HG02759 (cell line): ENCODE measurements around the gene ZFHX3.
A peak's percentile ranks its signal among the peaks of the same experiment; 100 is the strongest.

Source experiments
- ATAC-seq: cut with Tn5 transposase; IDR thresholded peaks from one replicate; pipeline ENCODE4 v1.9.1; 2021; ENCODE audit warnings: mild to moderate bottlenecking, moderate library complexity; ENCODE audit not compliant: unreplicated experiment

Gene ZFHX3

DNA sequence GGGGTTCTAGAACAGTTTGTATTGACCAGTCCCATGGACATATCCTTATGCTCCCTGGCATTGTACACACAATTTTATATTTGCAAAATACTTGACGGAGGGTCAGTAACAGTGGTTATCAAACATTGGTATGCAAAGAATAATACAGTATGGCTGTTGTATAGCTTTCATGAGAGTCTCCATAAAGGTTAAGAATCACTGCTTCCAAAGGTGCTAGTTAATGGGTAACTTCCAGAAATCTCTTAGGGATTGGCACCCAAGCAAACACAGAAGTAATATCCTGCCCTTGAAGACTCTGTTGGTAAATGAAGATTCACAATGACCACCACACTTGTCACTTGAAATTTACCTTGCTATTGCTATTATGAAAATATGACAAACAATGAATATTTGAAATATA lies 239.2 kb downstream of the ZFHX3 start:
- no peak for ATAC-seq

DNA sequence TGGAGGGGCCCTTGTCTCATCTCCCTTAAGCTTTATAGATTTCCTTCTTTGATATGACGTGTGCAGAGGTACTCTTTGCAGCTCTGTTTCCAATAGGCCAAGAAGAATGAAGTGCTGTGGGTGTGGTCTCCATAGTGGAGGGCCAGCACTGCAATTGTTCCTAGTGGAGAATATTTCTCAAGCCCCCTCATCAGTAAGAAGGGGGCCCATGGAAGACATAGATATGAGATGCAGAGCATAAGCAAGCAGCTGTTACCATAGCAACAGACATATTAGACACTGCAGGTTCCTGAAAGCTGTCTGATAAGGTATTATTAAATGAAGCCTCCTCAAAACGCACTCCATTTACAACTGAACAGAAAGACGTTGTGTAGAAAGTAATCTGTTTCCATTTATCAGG lies 240.7 kb downstream of the ZFHX3 start:
- no peak for ATAC-seq

DNA sequence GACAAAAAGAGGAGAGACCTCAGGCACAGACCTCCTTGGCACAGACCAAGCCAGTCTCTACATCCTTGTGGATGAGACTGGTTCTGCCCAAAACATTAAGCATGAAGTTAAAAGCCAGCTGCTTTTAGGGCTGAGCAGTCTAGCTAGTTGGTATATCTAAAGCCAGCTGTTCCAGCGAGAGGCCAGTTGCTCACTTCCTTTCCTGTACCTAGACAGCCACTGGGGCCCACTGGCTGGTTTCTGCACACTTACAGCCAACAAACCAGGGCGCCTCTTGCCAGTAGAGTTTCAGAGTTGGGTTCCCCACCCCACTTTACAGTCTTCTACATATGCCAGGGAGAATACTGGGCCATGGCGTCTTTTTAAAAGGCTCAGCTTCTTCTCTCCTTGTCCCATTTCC lies 242.4 kb downstream of the ZFHX3 start:
- ATAC-seq, result no peak

DNA sequence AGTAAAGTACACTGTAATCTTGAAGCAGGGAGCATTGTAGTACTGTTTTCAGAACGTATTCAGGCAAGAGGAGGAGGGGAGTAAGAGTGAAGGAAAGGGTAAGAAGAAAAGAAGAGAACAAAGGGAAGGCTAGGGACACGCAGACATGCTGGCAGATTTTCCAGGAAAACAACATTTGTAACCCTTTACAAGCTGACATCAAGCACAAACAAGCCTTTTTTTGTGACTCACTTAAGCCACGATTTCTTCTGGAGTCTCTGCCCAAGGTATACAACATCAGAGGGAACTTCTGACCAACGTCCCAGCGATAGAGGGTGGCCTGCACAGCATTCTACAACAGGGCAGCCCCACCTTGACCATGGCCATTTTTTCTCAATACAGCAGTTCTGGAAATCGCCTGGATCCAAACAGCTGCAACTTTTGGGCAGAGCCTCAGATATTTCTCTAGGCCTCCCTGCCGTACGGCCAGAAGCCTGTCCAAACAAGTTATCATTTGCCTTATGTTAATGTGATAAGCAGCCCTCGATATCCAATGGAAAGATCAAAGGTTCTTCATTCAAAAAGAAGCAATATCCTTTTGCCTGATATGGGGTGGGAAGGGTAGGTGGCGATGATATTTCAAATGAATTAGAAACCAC lies 247.3 kb downstream of the ZFHX3 start:
- no peak for ATAC-seq

- ATAC-seq, result no peak
Measured at GRCh38 chr16:72798264-72798663, 249.7 kb downstream of the ZFHX3 start.

- ATAC-seq, result no peak
Measured at GRCh38 chr16:72797621-72798020, 250.3 kb downstream of the ZFHX3 start.

- no peak for ATAC-seq
Measured at GRCh38 chr16:72796222-72796621, 251.7 kb downstream of the ZFHX3 start.

- no peak for ATAC-seq
Measured at GRCh38 chr16:72794986-72795385, 252.9 kb downstream of the ZFHX3 start.

GRCh38 chr16:72794319-72794718 lies 253.6 kb downstream of the ZFHX3 start:
- no peak for ATAC-seq

GRCh38 chr16:72793716-72794115 lies 254.2 kb downstream of the ZFHX3 start:
- ATAC-seq, result no peak

DNA sequence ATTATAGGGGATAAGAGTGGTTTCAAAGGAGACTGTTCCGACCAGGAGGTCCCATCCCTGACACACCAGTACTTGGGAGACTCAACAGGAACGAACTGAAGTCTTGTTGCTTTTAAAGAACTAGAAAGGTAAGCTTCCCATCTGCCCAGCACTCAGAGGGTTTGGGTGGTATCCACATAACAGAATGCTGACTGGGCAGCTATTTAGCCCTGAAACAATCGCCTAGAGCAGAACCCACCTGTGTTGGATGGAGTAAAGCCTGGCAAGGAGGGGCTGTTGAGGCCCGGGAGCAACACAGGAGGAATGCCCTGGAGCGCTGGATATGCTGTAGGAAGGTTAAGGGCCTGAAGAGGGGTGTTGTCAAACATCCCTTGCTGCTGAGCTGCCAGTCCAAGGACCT lies 254.9 kb downstream of the ZFHX3 start:
- no peak for ATAC-seq

DNA sequence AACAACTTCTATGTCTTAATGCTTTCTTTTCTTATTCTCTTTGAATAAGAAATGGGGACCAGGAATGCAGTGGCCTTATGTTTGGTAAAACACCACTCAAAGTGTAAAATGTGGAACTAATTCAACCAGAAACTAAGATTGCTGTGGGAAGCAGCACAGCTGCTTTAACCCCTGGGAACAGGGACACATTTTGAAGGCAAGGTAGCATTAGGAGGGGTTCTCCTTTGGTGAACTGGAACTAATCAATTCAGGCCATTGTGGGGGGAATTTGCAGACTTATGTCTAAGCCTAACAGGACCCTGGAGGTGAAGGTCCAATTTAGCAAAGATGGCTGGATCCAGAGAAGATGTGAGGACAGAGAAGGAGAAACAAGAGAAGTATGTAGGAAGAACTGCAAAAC lies 256.1 kb downstream of the ZFHX3 start:
- ATAC-seq, result no peak

DNA sequence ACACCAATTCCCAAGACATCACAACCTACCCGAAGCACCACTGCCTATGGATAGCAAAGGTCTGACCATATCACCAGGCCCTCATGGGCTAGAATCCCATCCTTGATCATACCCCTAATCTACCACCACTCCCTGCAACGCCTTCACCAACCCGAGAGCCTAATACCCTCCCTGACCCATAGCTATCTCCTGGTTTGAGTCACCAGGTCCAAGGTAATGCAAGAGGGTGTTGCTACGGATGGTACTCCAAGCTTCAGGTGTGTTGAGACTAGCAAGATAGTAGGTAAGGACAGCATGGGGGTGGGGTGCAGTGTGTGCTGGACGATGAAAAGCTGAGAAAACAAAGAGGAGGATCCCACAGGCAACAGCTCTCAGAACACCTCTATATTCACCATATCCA lies 258.0 kb downstream of the ZFHX3 start:
- no peak for ATAC-seq

DNA sequence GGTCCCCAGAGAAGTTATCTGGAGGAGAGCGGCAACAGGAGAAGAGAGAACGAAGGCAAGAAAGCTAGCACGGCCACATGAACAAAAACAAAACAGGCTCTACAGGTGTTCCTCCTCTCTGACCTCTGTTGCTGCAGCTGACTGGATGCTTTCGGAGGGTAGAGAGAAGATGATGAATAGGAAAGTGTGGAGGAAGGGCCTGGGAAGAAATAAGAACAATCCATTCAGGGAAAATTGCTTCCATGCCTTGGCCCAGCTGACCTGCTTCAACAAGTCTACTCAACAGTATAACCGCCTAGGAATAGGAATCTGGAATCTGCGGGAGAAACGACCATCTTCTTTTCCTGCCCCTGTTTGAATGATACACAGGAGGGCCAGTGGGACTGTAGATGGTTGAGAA lies 258.5 kb downstream of the ZFHX3 start:
- ATAC-seq, result no peak

DNA sequence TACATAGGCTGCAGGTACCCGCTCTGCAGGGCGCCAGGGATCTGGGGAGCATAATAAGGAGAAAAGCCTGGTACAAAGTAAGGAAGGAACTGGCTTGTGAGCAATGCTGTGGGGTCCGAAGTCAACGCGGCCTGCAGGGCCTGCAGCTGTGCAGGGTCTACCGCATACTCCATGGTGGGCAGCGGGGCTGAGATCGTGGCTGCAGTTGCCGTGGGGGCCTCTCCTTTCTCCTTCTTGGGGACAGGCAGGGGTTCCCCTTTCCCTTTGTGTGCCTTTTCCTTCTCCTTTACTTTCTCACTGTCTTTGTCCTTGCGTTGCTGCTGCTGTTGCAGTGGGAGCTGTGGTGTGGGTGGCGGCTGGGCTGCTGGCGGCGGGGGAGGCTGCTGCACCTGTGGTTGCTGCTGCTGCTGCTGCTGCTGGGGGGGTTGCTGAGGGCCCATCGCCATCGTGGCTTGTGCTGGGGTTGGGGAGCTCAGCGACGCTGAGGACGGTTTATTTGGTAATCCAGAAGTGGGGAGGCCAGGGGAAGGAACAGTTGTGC lies 259.6 kb downstream of the ZFHX3 start:
- no peak for ATAC-seq

DNA sequence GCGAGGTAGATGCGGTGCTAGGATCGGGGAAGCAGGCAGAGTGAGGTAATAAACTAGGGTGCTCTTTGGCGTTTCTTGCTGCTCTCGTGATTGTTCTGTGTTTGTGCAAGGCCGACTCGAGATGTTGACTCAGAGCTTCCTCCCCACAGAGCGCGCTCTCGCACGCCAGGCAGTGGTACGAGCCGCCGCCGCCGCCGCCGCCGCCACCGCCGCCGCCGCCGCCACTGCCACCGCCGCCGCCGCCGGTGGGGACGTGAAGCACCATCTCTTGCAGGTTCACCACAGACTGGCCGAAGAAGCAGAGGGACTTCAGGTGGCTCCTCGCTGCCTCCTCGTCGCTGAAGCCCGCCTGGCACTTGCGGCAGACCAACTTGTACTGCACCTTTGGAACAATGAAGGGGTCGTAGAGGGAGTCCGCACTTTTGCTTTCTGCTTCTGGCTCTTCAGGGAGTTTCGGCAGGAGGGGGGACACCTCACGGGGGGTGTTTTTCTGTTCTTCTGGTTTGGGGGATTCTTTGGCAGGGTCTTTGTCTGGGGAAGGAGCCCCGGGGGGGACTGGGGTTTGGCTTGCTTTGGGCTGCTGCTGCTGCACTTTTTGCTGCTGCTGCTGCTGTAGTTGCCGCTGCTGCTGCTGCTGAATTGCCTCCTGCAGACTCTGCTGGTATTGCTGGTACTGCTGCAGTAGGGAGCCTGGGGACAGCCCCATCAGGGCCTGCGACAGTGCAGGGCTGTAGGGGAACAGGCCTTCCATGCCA lies 260.2 kb downstream of the ZFHX3 start:
- ATAC-seq, result peak; percentile 89

DNA sequence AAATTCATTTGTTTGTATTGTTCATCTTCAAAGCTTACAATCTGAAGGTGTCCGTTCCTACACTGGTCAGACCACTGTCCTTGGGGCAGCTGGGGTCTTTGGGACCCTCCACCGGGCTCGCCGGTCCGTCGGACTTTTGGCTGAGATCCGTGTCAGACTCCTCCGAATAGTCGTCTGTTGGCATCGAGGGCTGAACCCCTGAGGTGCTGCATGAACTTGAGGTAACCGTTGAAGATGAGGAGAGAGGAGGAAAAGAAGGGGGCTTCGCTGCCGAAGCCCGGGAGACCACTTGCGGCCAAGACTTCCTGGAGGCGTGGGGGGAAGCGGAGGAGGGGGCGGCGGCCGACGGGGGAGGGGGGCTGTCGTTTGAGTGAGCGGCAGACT lies 260.8 kb downstream of the ZFHX3 start:
- no peak for ATAC-seq

GRCh38 chr16:72786606-72787005 lies 261.3 kb downstream of the ZFHX3 start:
- ATAC-seq, result no peak

DNA sequence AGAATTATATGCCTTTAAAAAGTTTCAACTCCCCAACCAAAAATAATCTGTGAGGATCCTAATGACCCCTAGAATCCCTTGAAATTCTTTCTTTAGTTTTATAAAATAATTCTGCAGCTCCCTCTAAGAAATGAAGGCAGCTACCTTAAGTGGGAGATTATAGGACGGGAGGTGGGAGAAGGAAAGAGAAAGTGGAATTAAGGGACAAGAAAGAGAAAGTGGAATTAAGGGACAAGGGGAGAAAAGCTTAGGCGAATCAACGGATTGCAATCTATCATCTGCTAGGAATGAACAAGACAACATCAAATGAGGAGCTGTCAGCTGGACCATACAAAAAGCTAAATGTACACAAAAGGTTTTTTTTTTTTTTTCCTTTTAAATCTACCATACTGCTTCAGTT lies 262.0 kb downstream of the ZFHX3 start:
- no peak for ATAC-seq

- ATAC-seq, result no peak
Measured at GRCh38 chr16:72785171-72785570, 262.8 kb downstream of the ZFHX3 start.

DNA sequence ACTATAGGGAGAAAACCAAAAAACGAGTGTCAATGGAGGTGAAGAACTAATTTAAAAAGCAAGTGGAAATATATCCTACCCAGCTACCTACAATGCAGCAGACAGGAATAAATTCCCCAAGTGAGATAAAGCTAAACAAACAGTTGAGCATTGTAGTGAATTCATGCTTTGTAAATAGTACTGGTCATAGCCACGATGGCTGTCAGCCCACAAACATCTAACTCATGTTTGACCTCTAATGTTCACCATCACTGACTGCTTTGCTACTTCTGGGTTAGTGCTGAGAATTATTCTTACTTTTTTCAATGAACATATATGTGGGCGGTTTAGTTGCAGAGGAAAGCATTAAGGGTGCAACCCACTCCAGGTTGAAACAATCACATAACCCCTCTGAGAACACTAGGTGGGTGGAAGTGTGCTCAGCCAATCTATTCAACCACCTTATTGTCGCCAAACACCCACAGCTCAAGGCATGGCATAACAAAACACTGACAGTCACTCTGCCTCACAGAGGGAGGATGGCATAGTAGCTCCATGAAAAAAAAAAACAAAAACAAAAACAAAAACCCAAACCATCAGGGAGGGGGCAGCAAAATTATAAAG lies 264.1 kb downstream of the ZFHX3 start:
- ATAC-seq, result no peak

DNA sequence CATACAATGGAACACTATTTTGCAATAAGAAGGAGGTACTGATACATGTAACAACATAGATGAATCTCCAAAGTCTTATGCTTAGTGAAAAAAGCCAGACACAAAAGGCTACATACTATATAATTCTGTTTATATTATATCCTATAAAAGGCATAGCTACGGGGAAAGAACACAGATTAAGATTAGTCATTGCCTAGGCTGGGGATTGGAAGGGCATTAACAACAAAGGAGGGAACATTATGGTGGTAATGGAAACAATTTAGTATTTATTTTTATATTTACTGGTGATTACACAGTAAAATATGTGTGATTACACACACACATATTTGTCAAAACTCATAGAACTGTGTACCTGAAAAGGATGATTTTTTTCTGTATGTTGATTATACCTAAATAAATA lies 278.1 kb downstream of the ZFHX3 start:
- no peak for ATAC-seq
